LNCaP clone FGC (cell line): ENCODE data around the gene NDRG2.

Experiments used
- DNase-seq: peaks from one replicate; pipeline ENCODE4 v3.0.0-alpha.2; 2011; ENCODE audit warnings: low read depth
- H3K4me3 ChIP-seq: 2 replicates; pipeline ENCODE4 v1.5.1; 2011; ENCODE audit warnings: mild to moderate bottlenecking, low read depth, low read length, control low read depth
- TF ChIP-seq, protein P1 (sequence below): IDR thresholded peaks from 2 replicates; pipeline ENCODE4 v1.5.1; 2012; ENCODE audit warnings: mild to moderate bottlenecking; ENCODE audit not compliant: control insufficient read depth, insufficient read depth; ENCODE audit errors: extremely low read depth

NDRG2 gene

DNA sequence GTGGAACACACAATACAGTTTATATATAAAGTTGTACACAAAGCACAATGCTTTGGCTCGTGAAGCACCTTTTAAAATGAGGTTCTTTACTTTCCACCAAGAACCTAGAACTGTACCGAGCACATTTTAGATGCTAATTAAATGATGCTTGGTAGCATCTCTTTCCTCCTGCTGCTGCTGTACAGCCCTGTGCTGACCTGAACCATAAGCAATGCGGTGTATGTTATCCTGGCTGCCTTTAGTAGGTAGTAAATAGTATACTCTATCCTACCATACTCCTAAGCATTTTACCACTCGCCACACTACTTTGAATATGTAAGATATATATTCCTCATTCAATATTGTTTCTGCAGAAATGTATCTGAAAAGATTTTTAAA, 29.9 kb upstream of the NDRG2 start:
- no peak overlapping the region for H3K4me3 ChIP-seq
- TF ChIP-seq, protein P1, sequence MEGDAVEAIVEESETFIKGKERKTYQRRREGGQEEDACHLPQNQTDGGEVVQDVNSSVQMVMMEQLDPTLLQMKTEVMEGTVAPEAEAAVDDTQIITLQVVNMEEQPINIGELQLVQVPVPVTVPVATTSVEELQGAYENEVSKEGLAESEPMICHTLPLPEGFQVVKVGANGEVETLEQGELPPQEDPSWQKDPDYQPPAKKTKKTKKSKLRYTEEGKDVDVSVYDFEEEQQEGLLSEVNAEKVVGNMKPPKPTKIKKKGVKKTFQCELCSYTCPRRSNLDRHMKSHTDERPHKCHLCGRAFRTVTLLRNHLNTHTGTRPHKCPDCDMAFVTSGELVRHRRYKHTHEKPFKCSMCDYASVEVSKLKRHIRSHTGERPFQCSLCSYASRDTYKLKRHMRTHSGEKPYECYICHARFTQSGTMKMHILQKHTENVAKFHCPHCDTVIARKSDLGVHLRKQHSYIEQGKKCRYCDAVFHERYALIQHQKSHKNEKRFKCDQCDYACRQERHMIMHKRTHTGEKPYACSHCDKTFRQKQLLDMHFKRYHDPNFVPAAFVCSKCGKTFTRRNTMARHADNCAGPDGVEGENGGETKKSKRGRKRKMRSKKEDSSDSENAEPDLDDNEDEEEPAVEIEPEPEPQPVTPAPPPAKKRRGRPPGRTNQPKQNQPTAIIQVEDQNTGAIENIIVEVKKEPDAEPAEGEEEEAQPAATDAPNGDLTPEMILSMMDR: no peak
- no peak for DNase-seq

DNA sequence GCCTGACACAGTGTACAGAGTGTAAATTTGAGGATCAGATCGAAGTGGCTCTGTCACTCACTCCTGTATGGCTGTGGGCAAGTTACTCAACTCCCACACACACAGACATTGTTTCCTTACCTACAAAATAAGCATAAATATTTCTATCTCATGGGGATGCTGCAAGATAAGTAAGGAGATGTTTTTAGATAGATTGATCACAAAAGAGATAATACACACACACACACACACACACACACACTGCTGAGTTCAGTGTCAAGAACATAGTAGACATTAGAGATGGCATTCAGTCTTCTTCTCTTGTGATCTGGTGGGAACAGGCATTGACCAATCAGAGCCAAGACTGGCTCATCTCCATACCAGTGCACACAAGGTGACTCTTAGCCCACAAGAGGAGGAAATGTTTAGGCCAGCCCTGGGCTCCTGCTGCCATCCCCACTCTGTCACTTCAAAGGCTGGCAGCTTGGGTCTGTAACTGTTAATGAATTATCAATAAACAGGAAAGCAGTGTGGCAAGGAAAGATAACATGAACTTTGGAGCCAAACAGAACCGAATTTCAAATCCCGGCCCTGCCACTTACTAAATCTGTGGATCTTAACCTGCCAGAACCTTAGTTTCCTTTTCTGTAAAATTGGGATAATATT, 29.4 kb upstream of the NDRG2 start:
- TF ChIP-seq, protein P1: no peak
- H3K4me3 ChIP-seq: no peak overlapping the region
- DNase-seq: no peak

DNA sequence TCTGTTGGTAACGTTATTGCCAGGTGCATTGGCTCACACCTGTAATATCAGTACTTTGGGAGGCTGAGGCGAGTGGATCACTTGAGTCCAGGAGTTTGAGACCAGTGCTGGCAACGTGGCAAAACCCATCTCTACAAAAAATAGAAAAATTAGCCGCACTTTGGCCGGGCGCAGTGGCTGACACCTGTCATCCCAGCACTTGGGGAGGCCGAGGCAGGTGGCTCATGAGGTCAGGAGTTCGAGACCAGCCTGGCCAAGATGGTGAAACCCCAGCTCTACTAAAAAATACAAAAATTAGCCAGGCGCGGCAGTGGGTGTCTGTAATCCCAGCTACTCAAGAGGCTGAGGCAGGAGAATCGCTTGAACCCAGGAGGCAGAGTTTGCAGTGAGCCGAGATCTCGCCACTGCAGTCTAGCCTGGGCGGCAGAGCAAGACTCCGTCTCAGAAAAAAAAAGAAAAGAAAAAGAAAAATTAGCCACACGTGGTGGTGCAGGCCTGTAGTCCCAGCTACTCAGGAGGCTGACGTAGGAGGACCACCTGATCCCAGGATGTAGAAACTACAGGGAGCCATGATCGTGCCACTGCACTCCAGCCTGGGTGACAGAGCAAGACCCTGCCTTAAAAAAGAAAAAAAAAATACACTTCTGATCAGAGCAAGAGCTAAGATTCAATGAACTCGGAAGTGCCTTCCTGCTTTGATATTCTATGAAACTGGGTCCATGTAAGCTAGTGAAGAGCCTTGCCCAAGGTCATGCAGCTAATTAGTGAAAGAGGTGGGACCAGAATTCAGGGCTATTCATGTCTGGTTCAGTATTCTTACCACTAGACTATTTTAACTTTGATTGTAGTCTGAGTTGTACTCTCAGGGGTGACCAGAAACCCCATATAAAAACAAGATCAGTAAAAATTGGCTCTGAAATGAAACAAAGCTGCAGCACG, 28.6 kb upstream of the NDRG2 start:
- no peak for DNase-seq
- H3K4me3 ChIP-seq: no peak overlapping the region
- TF ChIP-seq, protein P1: no peak

DNA sequence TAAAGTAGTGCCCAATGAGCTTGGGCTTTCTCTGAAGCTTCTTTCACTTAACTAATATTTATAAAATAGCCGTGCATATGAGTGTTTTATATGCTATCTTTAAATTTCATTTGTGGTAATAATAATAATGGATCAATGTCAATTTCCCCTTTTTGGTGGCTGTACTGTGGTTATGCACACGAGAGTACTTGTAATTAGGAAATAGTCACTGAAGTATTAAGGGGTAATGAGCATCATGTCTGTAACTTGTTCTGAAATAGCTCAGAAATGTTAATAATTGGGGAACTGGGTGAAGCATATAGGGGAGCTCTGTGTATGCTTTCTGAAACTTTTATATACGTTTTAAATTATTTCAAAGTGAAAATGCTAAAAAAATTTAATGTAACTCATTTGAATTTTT, 25.7 kb upstream of the NDRG2 start:
- no peak for DNase-seq
- TF ChIP-seq, protein P1: no peak
- H3K4me3 ChIP-seq: no peak overlapping the region

DNA sequence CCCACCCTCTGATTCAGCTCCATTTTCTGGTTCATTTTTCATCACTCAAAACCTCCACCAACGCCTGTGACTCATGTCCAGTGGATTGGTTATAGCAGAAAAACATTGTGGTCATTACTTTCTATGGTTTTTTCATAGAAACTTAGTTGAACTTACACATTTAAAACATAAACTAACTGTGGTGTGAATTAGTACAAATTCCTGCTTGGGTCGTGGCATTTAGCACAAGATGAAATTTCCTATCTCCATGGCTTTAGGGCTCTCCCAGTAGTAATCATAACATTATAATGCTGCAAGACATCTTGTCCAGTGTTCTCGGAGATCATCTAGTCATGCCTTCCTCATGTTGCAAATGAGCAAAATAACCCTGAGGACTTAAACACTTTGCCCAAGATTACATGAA, 24.4 kb upstream of the NDRG2 start:
- TF ChIP-seq, protein P1: no peak
- DNase-seq: no peak
- no peak overlapping the region for H3K4me3 ChIP-seq

DNA sequence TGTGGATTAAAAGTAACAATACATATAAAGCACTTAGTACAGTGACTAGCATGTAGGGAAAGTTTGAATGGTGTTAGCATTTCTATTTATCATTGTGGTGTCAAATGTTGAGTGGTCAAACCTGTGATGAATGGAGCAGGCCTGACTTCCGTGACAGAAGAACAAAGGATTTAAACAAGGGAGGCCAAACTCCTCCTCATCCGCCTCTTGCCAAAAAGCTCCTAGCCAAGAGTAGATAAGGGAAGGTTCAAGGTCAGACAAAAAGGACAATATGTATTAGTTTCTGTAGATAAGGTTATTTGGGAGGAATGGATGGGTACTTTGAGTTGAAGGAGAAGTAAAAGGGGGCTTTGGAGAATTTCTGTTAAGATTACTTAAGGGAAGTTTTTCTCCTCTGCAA, 23.8 kb upstream of the NDRG2 start:
- TF ChIP-seq, protein P1: no peak
- DNase-seq: no peak
- no peak overlapping the region for H3K4me3 ChIP-seq
